IMR-90 (cell line): Measurements from ENCODE around the gene ZNF581. TPM values are rescaled to one million over a fixed set of nuclear protein-coding genes. Genes with fewer than 3 reads are reported as not detected.

Source experiments
- ATAC-seq: fragments of 200-7000 bp; cut with Tn5 transposase; 2 replicates; pipeline ENCODE4 v1.9.1; 2020; ENCODE audit warnings: low read depth, mild to moderate bottlenecking, moderate library complexity
- BruUV-seq: library from RNA; stranded (reverse); fragments of 400-500 nt; replicated peaks from 2 replicates; lab custom pipeline; 2021; lab: Mats Ljungman, UMichigan
- CTCF ChIA-PET: fragments of 300-600 bp; formaldehyde crosslinking; extraction: SDS; loops from one replicate; lab custom pipeline; 2021; ENCODE audit warnings: antibody characterized with exemption; lab: Yijun Ruan, JAX
- POLR2A ChIA-PET: fragments of 300-600 bp; sonication (Branson Sonifier 250); formaldehyde crosslinking; loops from one replicate; lab custom pipeline; 2022; ENCODE audit warnings: antibody characterized with exemption; ENCODE audit not compliant: unreplicated experiment; lab: Charles Lee
- DNase-seq: peaks from one replicate; pipeline ENCODE4 v3.0.0; 2013
- H2AFZ ChIP-seq: replicated peaks from 2 replicates; pipeline ENCODE3; 2013; ENCODE audit warnings: low read length, mild to moderate bottlenecking; ENCODE audit not compliant: poor library complexity
- H2AK5ac ChIP-seq: 2 replicates; pipeline ENCODE4 v1.6.1; 2013; ENCODE audit warnings: low read depth, low read length, inconsistent platforms
- H2AK9ac ChIP-seq: replicated peaks from 2 replicates; pipeline ENCODE3; 2013; ENCODE audit warnings: mild to moderate bottlenecking, low read depth, low read length, moderate library complexity; ENCODE audit not compliant: poor library complexity
- H2BK120ac ChIP-seq: 2 replicates; pipeline ENCODE4 v1.6.1; 2013; ENCODE audit warnings: low read depth, low read length, inconsistent platforms
- H2BK15ac ChIP-seq: 3 replicates; pipeline ENCODE4 v1.6.1; 2013; ENCODE audit warnings: low read depth, low read length, inconsistent platforms
- H2BK20ac ChIP-seq: 2 replicates; pipeline ENCODE4 v1.6.1; 2013; ENCODE audit warnings: low read depth, mild to moderate bottlenecking, inconsistent platforms, low read length, moderate library complexity
- H2BK5ac ChIP-seq: 2 replicates; pipeline ENCODE4 v1.6.1; 2013; ENCODE audit warnings: mild to moderate bottlenecking, low read depth, low read length, inconsistent platforms; ENCODE audit not compliant: poor library complexity, severe bottlenecking
- H3K14ac ChIP-seq: replicated peaks from 2 replicates; pipeline ENCODE4 v1.6.1; 2013; ENCODE audit warnings: low read depth, low read length, inconsistent platforms
- H3K18ac ChIP-seq: 2 replicates; pipeline ENCODE4 v1.6.1; 2013; ENCODE audit warnings: low read depth, low read length, control low read depth
- H3K23ac ChIP-seq: 2 replicates; pipeline ENCODE4 v1.6.1; 2013; ENCODE audit warnings: low read depth, low read length, inconsistent platforms
- H3K27ac ChIP-seq: 2 replicates; pipeline ENCODE4 v1.5.1; 2013; ENCODE audit warnings: mild to moderate bottlenecking, control low read depth, low read length; ENCODE audit not compliant: insufficient read depth
- H3K27me3 ChIP-seq: 2 replicates; pipeline ENCODE4 v1.6.1; 2013; ENCODE audit warnings: low read length; ENCODE audit not compliant: control insufficient read depth, insufficient read depth
- H3K36me3 ChIP-seq: 2 replicates; pipeline ENCODE4 v1.6.1; 2013; ENCODE audit warnings: low read length, mixed read lengths; ENCODE audit not compliant: control insufficient read depth, insufficient read depth
- H3K4ac ChIP-seq: 2 replicates; pipeline ENCODE4 v1.6.1; 2013; ENCODE audit warnings: low read depth, low read length, inconsistent platforms
- H3K4me1 ChIP-seq: 2 replicates; pipeline ENCODE4 v1.6.1; 2013; ENCODE audit warnings: low read length, mixed read lengths; ENCODE audit not compliant: control insufficient read depth, insufficient read depth
- H3K4me2 ChIP-seq: 2 replicates; pipeline ENCODE4 v1.6.1; 2013; ENCODE audit warnings: low read depth, mild to moderate bottlenecking, control low read depth, low read length, moderate library complexity
- H3K4me3 ChIP-seq: 2 replicates; pipeline ENCODE4 v1.5.1; 2013; ENCODE audit warnings: low read depth, mild to moderate bottlenecking, control low read depth, low read length, moderate library complexity; ENCODE audit not compliant: insufficient read depth
- H3K56ac ChIP-seq: 2 replicates; pipeline ENCODE4 v1.6.1; 2013; ENCODE audit warnings: low read length, inconsistent platforms; ENCODE audit not compliant: insufficient read depth; ENCODE audit errors: extremely low read depth
- H3K79me1 ChIP-seq, 2 experiments: 2 replicates each; pipeline ENCODE4 v1.6.1; 2013; ENCODE audit warnings: low read length in 2 of 2, inconsistent platforms in 1 of 2, low read depth in 1 of 2
- H3K9ac ChIP-seq: 2 replicates; pipeline ENCODE4 v1.6.1; 2013; ENCODE audit warnings: low read depth, low read length, control low read depth
- H3K9me1 ChIP-seq: 2 replicates; pipeline ENCODE4 v1.6.1; 2013; ENCODE audit warnings: low read length, inconsistent platforms; ENCODE audit not compliant: insufficient read depth
- H3K9me3 ChIP-seq: 2 replicates; pipeline ENCODE4 v1.6.1; 2013; ENCODE audit warnings: low read length; ENCODE audit not compliant: control insufficient read depth, insufficient read depth
- H4K20me1 ChIP-seq: 2 replicates; pipeline ENCODE4 v1.6.1; 2013; ENCODE audit warnings: low read length, inconsistent platforms; ENCODE audit not compliant: insufficient read depth
- H4K5ac ChIP-seq: 2 replicates; pipeline ENCODE4 v1.6.1; 2013; ENCODE audit warnings: mild to moderate bottlenecking, low read depth, low read length, control low read depth
- H4K8ac ChIP-seq, 2 experiments: 2 replicates each; pipeline ENCODE4 v1.6.1; 2013; ENCODE audit warnings: low read depth in 2 of 2, low read length in 2 of 2, control low read depth in 1 of 2, inconsistent platforms in 1 of 2
- H4K91ac ChIP-seq: 2 replicates; pipeline ENCODE4 v1.6.1; 2013; ENCODE audit warnings: low read depth, low read length, inconsistent platforms; ENCODE audit not compliant: insufficient read depth
- CEBPB ChIP-seq: IDR thresholded peaks from 2 replicates; pipeline ENCODE4 v1.6.1; 2012; ENCODE audit warnings: low read depth, low read length, improper control_type of control experiment
- ELK1 ChIP-seq: fragments of 150-350 bp; IDR thresholded peaks from 2 replicates; pipeline ENCODE4 v1.6.1; 2016; ENCODE audit warnings: low read depth, mild to moderate bottlenecking, low read length, moderate library complexity, borderline replicate concordance
- MAZ ChIP-seq: IDR thresholded peaks from 2 replicates; pipeline ENCODE4 v1.6.1; 2012; ENCODE audit warnings: low read depth, mild to moderate bottlenecking, low read length, improper control_type of control experiment, moderate library complexity, borderline replicate concordance
- MXI1 ChIP-seq: IDR thresholded peaks from 2 replicates; pipeline ENCODE4 v1.6.1; 2012; ENCODE audit warnings: low read depth, mild to moderate bottlenecking, low read length, moderate library complexity, borderline replicate concordance
- NFE2L2 ChIP-seq: fragments of 150-350 bp; IDR thresholded peaks from 2 replicates; pipeline ENCODE4 v1.6.1; 2016; ENCODE audit warnings: low read depth, mild to moderate bottlenecking, low read length
- RAD21 ChIP-seq: IDR thresholded peaks from 2 replicates; pipeline ENCODE4 v1.6.1; 2012; ENCODE audit warnings: low read length, improper control_type of control experiment
- RCOR1 ChIP-seq: IDR thresholded peaks from 2 replicates; pipeline ENCODE4 v1.6.1; 2012; ENCODE audit warnings: mild to moderate bottlenecking, low read length, improper control_type of control experiment; ENCODE audit not compliant: insufficient replicate concordance
- RFX5 ChIP-seq: IDR thresholded peaks from 2 replicates; pipeline ENCODE4 v1.8.0; 2012; ENCODE audit warnings: low read depth, mild to moderate bottlenecking, low read length, moderate library complexity
- SMC3 ChIP-seq: fragments of 150-350 bp; IDR thresholded peaks from 2 replicates; pipeline ENCODE4 v1.6.1; 2016; ENCODE audit warnings: low read depth, mild to moderate bottlenecking, antibody characterized with exemption, low read length, moderate library complexity
- WGBS, 2 experiments: methylation state at CpG; one replicate each; pipeline versions ENCODE4 v1.1.5 to v1.1.7; 2013; ENCODE audit warnings: missing lambda C conversion rate in 2 of 2; ENCODE audit not compliant: insufficient read length in 1 of 2; ENCODE audit errors: extremely low coverage in 2 of 2; 5-methylcytosine and 5-hydroxymethylcytosine counted together
- dilution Hi-C: fragments of 300-500 bp; cut with HindIII; formaldehyde crosslinking; loops from one replicate; pipeline ENCODE4 v1.14.3; 2018; ENCODE audit warnings: low sequenced_read_pairs; ENCODE audit not compliant: unreplicated experiment
- in situ Hi-C: fragments of 300-500 bp; cut with MboI; formaldehyde crosslinking; loops from 3 replicates; pipeline ENCODE4 v1.14.3; 2019; ENCODE audit warnings: low sequenced_read_pairs, inconsistent platforms, mixed read lengths
- intact Hi-C: fragments of 100-400 bp; cut with micrococcal nuclease; formaldehyde crosslinking; loops from 2 replicates; pipeline ENCODE4 v1.10.0; 2022
- polyA plus RNA-seq, 3 experiments: library from polyadenylated mRNA; depleted of rRNA; stranded (reverse); fragments of >200 nt; gene quantifications; 2 replicates each; pipeline ENCODE4 v1.2.3, GENCODE V29; 2012; ENCODE audit warnings: low replicate concordance in 1 of 3
- total RNA-seq: library from RNA; depleted of rRNA; stranded (reverse); fragments of >200 nt; gene quantifications from 2 replicates; pipeline ENCODE4 v1.2.3, GENCODE V29; 2012

The ZNF581 gene
- total and polyA plus RNA-seq, 2 of the 4 experiments (the other 2 are of a cell fraction), result 9.7 to 21.9 TPM

- no peaks in the 10 kb centered on the region for H4K20me1 ChIP-seq
- H4K8ac ChIP-seq, result no peak overlapping the region
- H3K36me3 ChIP-seq, result peaks cover 31% of the 10 kb centered on the region
- H2BK20ac ChIP-seq, result no peak overlapping the region
- H2BK5ac ChIP-seq, result no peak overlapping the region
- no peak overlapping the region for H3K4me2 ChIP-seq
- H3K4me1 ChIP-seq, result peaks cover 4% of the 10 kb centered on the region; the same call in 1 of the 2 replicates
- no peak overlapping the region for H2AK9ac ChIP-seq
- H3K18ac ChIP-seq, result no peak overlapping the region
- no peak overlapping the region for H3K56ac ChIP-seq
- no peak overlapping the region for H3K4ac ChIP-seq
- no peak overlapping the region for H4K5ac ChIP-seq
- DNase-seq (no peak), ATAC-seq (no peak)
- no peak overlapping the region for H2BK120ac ChIP-seq
- H3K79me1 ChIP-seq, result peaks cover 16 to 36% of the 10 kb centered on the region in 2 experiments
- H4K91ac ChIP-seq, result no peak overlapping the region
- ChIA-PET CTCF (no interaction called here), POLR2A (interaction anchor here (0.5 kb wide), 1 partner anchor 70 kb away, joined by 3 read pairs; no protein-coding TSS in a partner anchor)
- no TSS peak for BruUV-seq
- TF ChIP-seq NFE2L2 (no peak), MAZ (no peak), RCOR1 (no peak), RAD21 (no peak), ELK1 (no peak), CEBPB (no peak), MXI1 (no peak), SMC3 (no peak), RFX5 (no peak)
- no peak overlapping the region for H2AFZ ChIP-seq
- H3K9me1 ChIP-seq, result peaks cover 13% of the 10 kb centered on the region
- no peak overlapping the region for H3K9ac ChIP-seq
- dilution Hi-C loops, result no loop called here
- intact Hi-C loops, result no loop called here
- no peaks in the 10 kb centered on the region for H3K27me3 ChIP-seq
- H3K27ac ChIP-seq, result no peak overlapping the region
- 98% methylated on average over 10 of the region's 30 CpGs; no CpG with 5 or more reads in 1 of the 2 experiments for WGBS, 2 experiments
- H3K23ac ChIP-seq, result no peak overlapping the region
- H2AK5ac ChIP-seq, result no peak overlapping the region
- H2BK15ac ChIP-seq, result no peak overlapping the region
- H3K4me3 ChIP-seq, result no peak overlapping the region
- no peak overlapping the region for H3K14ac ChIP-seq
- no peaks in the 10 kb centered on the region for H3K9me3 ChIP-seq
- in situ Hi-C loops, result no loop called here
Observed at GRCh38 chr19:55597501-55597921, 45.9 kb upstream of the ZNF581 start.
